AG20443 (cell line): ENCODE results near the gene CHST13.

ENCODE experiments used
- DNase-seq: peaks from one replicate; pipeline ENCODE4 v3.0.0; 2012; ENCODE audit warnings: low spot score, mixed read lengths

CHST13 gene

GRCh38 chr3:126523745-126524428 is at the start of gene CHST13:
CHST13 (plus strand) TSS chr3:126524155; CDS start chr3:126524333, 178 bp downstream.
- peak; percentile 79 for DNase-seq

GRCh38 chr3:126474498-126475412 is 49.2 kb upstream of the CHST13 start:
- peak; percentile 40 for DNase-seq

- peak; percentile 100 for DNase-seq
Measured at GRCh38 chr3:126475413-126476114, 48.4 kb upstream of the CHST13 start, which contains the start of gene ZXDC. ZXDC (minus strand) TSS chr3:126475891; CDS start chr3:126475865, 26 bp downstream.

GRCh38 chr3:126476166-126477060 is 47.5 kb upstream of the CHST13 start:
- DNase-seq = peak; percentile 38

GRCh38 chr3:126477061-126477380 is 46.9 kb upstream of the CHST13 start:
- no peak for DNase-seq

GRCh38 chr3:126478581-126479310 is 45.2 kb upstream of the CHST13 start:
- no peak for DNase-seq

- DNase-seq = no peak
Measured at GRCh38 chr3:126479642-126480041, 44.3 kb upstream of the CHST13 start.

- DNase-seq = no peak
Measured at GRCh38 chr3:126480206-126480605, 43.7 kb upstream of the CHST13 start.

GRCh38 chr3:126480861-126481260 is 43.1 kb upstream of the CHST13 start:
- no peak for DNase-seq

- peak; percentile 59 for DNase-seq
Measured at GRCh38 chr3:126481808-126482502, 42.0 kb upstream of the CHST13 start.

GRCh38 chr3:126482503-126483255 is 41.3 kb upstream of the CHST13 start:
- DNase-seq = no peak

- no peak for DNase-seq
Measured at GRCh38 chr3:126483321-126483761, 40.6 kb upstream of the CHST13 start.

GRCh38 chr3:126484148-126484547 is 39.8 kb upstream of the CHST13 start:
- DNase-seq = no peak

GRCh38 chr3:126484662-126485061 is 39.3 kb upstream of the CHST13 start:
- no peak for DNase-seq

- DNase-seq = no peak
Measured at GRCh38 chr3:126485176-126485897, 38.6 kb upstream of the CHST13 start.

- DNase-seq = no peak
Measured at GRCh38 chr3:126485956-126486355, 38.0 kb upstream of the CHST13 start.

- DNase-seq = no peak
Measured at GRCh38 chr3:126486360-126486847, 37.6 kb upstream of the CHST13 start.

- DNase-seq = peak; percentile 45
Measured at GRCh38 chr3:126487151-126487771, 36.7 kb upstream of the CHST13 start.
